G401 (cell line): Measurements from ENCODE around the gene ZMYM2. TPM values are rescaled to one million over a fixed set of nuclear protein-coding genes. Genes with fewer than 3 reads are reported as not detected.
A peak's percentile ranks its signal among the peaks of the same experiment; 100 is the strongest.

Experiments
- DNase-seq: peaks from one replicate; pipeline ENCODE4 v3.0.0-alpha.2; 2015; ENCODE audit warnings: low spot score
- in situ Hi-C: cut with HindIII; loops from 2 replicates; pipeline ENCODE4 v1.10.0; 2016; ENCODE audit warnings: low sequenced_read_pairs, mixed read lengths
- total RNA-seq: library from RNA; depleted of rRNA; stranded (reverse); fragments of >200 nt; shearing (Covaris generic); gene quantifications from 2 replicates; pipeline ENCODE4 v1.2.3, GENCODE V29; 2014

ZMYM2 gene
- total RNA-seq, 1 experiment from 2014 or later = 86.6 TPM

- in situ Hi-C loops = no loop called here
- no peak for DNase-seq
Measured at GRCh38 chr13:20080377-20081164, 122.0 kb downstream of the ZMYM2 start.

DNA sequence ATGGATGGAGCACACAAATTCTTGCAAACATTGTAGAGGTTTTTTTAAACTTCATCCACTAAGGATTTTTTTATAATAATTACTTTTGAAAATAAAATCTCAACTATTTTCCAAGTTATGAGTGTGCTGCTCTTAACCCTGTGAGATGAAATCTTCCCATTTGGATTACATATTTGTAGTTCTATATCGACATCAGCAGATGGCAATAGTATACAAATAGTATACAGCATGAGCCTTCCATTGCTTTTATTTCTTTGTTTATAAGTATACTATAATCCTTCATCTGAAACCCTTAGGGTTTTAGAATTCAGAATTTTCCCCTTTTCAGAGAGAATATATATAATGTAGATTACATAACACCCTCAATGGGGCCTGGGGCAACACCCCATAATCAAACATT lies 131.8 kb downstream of the ZMYM2 start:
- in situ Hi-C loops = no loop called here
- DNase-seq = no peak

DNA sequence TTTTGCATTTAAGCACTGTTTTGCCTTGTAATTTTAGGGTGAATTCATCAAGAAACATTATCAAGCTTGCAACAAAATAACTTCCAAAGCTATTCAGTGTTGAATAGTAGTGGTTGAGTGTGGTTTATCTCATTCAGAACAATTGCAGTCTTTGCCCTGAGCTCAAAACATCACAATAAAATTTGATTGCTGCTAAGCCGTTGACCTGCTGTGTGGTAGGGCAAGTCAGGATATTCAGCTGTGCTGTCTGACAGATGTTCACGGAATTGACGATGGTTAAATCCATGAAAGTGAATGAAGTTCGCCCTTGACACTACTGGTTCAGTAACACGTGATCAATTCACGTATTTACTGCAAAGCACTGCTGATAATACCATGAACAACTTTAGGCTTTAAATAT lies 135.4 kb downstream of the ZMYM2 start:
- in situ Hi-C loops = no loop called here
- no peak for DNase-seq

DNA sequence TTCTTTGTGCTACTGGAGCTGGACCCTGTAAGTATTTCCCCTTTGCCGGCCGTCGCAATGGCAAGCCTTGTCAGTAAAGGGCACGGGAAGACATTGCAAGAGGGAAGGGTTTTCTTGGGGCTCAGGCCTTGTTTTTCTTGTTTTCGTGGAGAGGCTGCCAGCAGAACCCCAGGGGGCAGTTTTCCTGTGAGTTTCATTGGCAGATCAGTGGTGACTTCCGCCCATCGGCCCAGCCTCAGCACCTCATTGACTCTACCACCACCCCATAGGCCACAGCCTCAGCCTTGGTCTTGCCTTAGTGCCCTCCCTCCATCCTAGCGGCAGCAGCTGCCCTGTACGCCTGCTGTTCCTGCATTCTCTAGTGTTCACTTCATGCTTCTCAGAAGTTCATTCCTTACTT lies 140.8 kb downstream of the ZMYM2 start:
- no peak for DNase-seq
- in situ Hi-C loops = no loop called here

DNA sequence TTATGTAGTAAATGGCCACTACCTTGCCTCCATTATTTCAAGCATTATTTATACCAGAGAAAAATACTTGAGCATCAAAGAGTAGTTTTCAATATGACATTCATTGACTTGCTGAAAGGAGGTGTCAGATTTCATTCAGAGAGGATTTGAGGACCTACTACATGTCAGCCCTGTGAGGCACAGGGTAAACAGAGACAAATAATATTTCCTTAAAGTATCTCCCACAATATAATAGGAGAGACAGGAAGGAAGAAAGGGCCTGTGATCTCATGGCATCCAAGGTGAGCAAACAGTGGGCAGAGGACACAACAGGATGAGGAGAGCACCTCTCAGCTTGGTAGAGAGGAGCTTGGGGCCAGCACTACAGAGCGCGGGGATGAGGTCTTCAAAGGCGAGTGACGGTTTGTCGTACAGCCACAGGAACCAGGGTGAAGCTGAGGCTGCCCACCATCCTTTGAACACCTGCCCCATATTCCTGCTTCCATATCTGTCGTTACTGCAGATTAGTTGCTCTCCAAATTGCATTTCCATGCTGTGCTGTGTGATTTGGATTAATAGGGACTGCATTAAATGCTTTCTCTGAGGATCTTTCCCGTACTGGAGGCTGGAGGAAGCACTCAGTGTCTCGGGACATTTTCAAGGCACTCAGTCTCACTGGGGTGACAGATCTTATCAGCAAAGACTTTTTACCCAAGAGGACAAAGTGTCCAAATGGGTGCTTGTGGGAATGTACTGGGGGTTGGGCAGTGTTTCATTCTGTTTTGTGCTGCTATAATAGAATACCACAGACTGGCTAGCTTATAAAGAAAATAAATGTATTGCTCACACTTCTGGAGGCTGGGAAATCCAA lies 143.2 kb downstream of the ZMYM2 start:
- DNase-seq = no peak
- in situ Hi-C loops = no loop called here

DNA sequence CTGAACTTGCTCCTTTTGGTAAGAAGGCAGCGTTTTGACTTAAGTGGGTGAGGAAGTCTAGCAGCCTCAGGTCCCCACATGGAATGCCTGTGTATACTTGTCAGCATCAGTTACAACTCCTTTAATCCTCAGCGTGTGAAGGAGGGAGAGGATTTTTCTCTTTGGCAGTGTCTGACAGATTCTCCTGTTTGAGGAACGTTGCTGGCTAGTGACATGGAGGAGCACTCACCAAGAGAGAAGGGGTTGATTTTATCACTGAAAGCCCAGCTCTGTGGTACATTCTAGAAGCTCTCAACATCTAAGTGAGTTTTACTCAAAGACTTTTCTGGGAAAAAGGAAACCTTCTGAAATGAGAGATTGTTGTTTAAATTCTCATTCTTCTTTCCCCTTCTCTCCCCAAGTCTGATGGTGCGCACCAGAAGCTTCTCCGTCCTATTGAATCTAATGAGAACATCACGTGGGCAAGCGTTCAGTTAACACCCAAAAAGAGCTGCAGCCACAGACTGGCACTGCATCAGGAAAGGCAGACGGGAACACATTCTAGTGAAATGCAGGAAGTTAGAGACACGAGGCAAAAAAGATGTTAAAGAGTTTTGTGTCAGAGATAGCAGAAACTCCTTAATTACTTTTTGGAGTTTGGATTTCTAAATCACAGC lies 144.1 kb downstream of the ZMYM2 start:
- in situ Hi-C loops = no loop called here
- no peak for DNase-seq

DNA sequence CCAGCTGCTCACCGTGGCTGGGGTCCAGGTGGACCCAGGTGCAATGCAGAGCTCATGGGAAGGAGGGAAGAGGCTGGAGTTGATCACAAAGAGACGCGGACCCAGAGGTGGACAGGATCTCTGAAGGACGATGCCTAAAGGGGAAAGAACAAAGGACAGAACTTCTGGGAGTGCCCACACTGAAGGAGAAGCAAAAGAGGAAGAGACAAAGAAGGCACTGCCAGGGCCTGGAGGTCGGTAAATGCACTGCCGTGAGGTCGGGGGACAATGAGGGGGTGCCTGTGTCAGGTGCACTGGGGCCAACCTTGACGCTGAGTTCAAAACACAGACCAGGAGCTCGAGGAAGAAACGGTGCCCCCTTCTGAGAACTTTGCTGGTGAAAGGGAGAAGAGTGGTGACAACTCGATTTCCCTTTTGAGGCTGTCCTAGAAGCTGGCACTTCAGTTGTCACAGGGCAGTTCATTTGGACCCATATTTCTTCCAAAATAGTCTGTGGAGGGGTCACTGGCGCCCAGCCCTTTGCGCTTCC lies 146.7 kb downstream of the ZMYM2 start:
- in situ Hi-C loops = loop anchor here (5.0 kb wide), 1 partner anchor 58 kb away; no protein-coding TSS in a partner anchor
- no peak for DNase-seq

- DNase-seq = no peak
- in situ Hi-C loops = loop anchor here (5.0 kb wide), 1 partner anchor 59 kb away; no protein-coding TSS in a partner anchor
Measured at GRCh38 chr13:20106742-20107141, 148.2 kb downstream of the ZMYM2 start.

- DNase-seq = no peak
- in situ Hi-C loops = loop anchor here (5.0 kb wide), 1 partner anchor 62 kb away; no protein-coding TSS in a partner anchor
Measured at GRCh38 chr13:20109037-20109436, 150.5 kb downstream of the ZMYM2 start.

GRCh38 chr13:20114066-20114610 lies 155.6 kb downstream of the ZMYM2 start:
- DNase-seq = no peak
- in situ Hi-C loops = no loop called here

DNA sequence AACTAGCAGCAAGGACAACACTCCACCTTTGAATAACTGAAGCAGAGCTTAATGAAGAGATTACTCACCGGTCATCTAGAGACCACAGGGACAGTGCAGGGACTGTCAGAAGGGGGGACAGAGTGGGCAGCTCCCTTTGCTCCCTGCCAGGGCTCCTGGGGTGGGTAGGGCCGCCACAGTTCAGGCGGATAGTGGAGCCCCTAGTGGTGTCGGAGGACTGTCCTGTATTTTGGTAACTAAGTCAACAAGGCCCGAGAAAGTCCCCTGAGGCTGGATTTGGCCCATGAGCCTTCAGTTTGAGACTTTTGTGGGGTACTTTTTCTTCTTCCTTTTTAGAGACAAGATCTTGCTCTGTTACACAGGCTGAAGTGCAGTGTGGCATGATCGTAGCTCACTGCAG lies 157.7 kb downstream of the ZMYM2 start:
- DNase-seq = no peak
- in situ Hi-C loops = no loop called here

GRCh38 chr13:20118268-20119140 lies 160.0 kb downstream of the ZMYM2 start:
- peak; percentile 35 for DNase-seq
- in situ Hi-C loops = no loop called here

- DNase-seq = no peak
- in situ Hi-C loops = no loop called here
Measured at GRCh38 chr13:20119960-20120359, 161.4 kb downstream of the ZMYM2 start.

- DNase-seq = no peak
- in situ Hi-C loops = no loop called here
Measured at GRCh38 chr13:20121159-20121525, 162.6 kb downstream of the ZMYM2 start.

DNA sequence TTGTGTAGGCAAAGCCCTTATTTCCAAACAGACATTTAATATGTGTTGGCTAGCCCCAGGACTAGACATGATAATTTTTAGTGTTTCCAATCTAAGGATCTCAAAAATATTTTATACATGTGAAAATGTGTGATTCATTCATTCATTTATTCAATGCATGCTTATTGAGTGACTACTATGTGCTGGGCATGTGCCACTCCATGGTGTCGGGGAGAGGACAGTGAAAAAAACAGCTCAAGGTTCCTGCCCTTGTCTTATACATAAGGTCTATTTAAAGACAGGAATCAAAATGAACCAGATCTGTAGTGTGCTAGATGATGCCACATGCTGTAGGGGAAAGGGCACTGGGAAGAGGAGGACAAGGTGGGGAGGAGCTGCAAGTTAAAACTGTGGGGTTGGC lies 165.8 kb downstream of the ZMYM2 start:
- no peak for DNase-seq
- in situ Hi-C loops = no loop called here

- no peak for DNase-seq
- in situ Hi-C loops = no loop called here
Measured at GRCh38 chr13:20125129-20125782, 166.7 kb downstream of the ZMYM2 start.

DNA sequence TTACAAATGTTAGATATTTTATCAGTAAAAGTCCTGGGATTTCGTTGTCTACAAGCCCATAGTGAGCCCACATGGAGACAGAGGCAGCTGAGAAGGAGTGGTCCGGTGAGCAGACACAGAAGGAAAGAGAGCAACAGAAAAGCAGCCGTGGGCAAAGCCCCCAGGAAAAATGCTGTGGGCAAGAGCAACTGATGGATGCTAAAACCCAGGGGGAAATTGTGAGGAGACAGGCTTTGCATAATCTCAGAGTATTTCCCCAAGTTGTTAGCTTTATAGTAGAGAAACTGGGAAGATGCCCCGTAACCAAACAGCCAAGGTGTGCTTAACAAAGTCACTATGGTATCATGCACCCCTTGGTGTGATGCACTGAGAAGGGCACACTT lies 167.2 kb downstream of the ZMYM2 start:
- in situ Hi-C loops = no loop called here
- DNase-seq = no peak
